ENCODE results near the gene ANKMY1.

Gene ANKMY1

DNA sequence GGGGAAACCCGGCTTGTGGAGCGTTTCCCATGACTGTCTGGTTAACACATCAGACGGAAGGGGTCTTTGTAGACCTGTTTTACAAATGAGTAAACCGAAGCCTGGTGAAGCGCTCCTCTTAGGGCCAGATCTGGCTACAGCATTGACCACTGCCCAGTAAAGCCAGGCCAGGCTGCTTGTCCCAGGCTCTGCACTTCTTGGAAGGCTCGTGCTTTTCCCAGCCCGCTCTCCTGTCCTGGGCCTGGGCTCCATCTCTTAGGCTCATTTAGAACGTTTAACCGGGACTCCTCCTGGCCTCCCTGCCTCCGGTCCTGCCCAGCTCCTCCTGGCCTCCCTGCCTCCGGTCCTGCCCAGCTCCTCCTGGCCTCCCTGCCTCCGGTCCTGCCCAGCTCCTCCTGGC lies 117.5 kb downstream of the ANKMY1 start:
- no peak overlapping the region for H3K4me3 ChIP-seq (ENCODE audit: low read length)
- no peak for DNase-seq (ENCODE audit: low read depth)
- no peak for TF ChIP-seq CTCF (conservative IDR thresholded peaks at IDR 0.05; ENCODE audit: low read length)

GRCh38 chr2:240439698-240440151 lies 118.1 kb downstream of the ANKMY1 start:
- H3K4me3 ChIP-seq (ENCODE audit: low read length), result no peak overlapping the region
- no peak for DNase-seq (ENCODE audit: low read depth)
- TF ChIP-seq CTCF (conservative IDR thresholded peaks at IDR 0.05; ENCODE audit: low read length), result no peak

GRCh38 chr2:240438810-240439697 lies 118.7 kb downstream of the ANKMY1 start:
- no peak for TF ChIP-seq CTCF (conservative IDR thresholded peaks at IDR 0.05; ENCODE audit: low read length)
- no peak for DNase-seq (ENCODE audit: low read depth)
- no peak overlapping the region for H3K4me3 ChIP-seq (ENCODE audit: low read length)

DNA sequence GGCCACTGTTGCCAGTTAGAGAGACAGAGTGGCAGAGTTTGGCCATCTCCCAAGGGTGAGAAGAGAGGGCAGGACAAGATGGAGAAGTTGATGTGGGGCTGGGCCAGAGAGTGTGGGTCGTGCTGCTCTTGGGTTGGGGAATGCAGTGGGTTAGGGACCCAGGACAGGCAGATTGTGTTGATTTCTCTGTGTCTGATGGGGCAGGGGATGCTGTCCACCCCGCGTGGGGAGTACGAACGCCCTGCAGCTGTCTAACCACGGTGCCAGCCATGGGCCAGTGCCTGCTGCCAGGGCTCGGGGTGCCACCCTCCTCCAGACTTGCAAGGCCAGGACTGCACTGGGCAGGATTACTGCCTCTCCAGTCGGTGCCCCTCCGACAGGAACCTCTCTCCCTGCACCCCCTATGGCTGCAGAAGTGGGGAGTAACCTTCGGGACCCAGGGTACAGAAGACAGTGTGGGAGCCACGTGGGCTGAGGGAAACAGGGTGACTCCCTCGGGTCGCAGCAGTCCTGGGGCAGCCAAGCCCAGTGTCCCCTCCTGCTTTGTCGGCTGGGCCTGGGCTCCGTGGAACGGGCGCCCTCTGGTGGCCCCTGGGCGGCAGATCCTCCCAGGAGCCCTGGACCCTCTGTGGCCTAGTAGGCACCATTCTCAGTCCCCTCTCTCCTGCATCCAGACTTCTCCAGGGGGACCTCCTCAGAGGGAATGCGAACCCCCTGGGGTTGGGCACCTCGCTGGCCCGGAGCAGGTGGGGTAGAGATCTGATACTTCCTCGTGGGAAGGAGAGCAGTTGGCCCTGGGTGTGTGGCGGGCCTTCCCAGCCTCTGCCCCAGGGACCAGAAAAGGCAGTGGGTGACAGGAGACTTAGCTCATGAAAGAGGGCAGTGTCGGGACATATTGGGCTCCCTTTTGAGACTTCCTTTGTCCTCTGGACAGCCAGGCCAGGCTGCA lies 119.7 kb downstream of the ANKMY1 start:
- peak; percentile 86 for TF ChIP-seq CTCF (conservative IDR thresholded peaks at IDR 0.05; ENCODE audit: low read length)
- peak; percentile 55 for DNase-seq (ENCODE audit: low read depth)
- H3K4me3 ChIP-seq (ENCODE audit: low read length), result peak overlapping the region; percentile 62

GRCh38 chr2:240437551-240437860 lies 120.3 kb downstream of the ANKMY1 start:
- peak overlapping the region; percentile 62 for H3K4me3 ChIP-seq (ENCODE audit: low read length)
- no peak for DNase-seq (ENCODE audit: low read depth)
- no peak for TF ChIP-seq CTCF (conservative IDR thresholded peaks at IDR 0.05; ENCODE audit: low read length)

DNA sequence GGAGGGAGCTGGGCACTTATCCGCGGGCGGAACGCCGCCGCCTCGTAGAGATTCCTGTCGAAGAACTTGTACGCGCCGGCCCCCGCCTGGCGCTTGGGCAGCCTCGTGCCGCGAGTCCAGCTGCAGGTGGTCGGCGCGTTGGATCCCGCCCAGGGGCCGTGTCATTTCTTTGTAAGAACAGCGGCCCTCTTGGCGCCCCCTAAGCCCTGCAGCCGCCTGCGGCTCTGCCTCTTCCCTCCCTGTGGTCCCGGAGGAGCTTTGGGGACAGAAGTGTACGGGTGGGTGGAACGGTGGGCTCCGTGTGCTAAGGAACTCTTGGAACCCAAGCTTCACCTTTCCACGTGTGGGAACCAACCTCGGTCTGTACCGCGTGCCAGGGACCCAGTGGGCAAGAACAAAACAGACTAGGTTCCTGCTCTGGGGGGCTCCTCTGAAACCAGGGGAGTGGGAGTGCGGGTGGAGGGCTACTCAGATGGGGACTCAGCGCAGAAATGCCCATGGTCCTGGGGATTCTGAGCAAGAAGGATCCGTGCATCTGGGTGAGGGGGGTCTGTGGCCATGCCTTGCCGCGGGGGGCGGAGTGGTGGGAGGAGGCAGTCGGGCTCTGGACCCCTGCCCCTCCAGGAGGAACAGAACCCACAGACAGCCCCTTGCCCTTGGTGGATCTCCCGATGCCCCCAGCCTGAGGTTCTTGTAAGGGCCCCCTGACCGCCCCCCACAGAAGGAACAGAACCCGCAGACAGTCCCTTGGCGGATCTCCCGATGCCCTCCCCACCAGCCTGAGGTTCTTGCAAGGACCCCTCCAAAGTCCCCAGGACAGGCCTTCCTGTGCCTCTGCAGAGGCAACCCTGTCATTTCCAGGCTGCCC lies 120.9 kb downstream of the ANKMY1 start:
- DNase-seq (ENCODE audit: low read depth), result no peak

More for the DNA sequence above, 120.9 kb downstream of the ANKMY1 start:
- no peak for TF ChIP-seq CTCF (conservative IDR thresholded peaks at IDR 0.05; ENCODE audit: low read length)
- H3K4me3 ChIP-seq (ENCODE audit: low read length), result peak overlapping the region; percentile 62
